K562 (cell line): ENCODE data around the gene STAU1.

Source experiments
- CUX1 ChIP-seq: fragments of 200-800 bp; sonication (Bioruptor generic); IDR thresholded peaks from 2 replicates; pipeline ENCODE4 v1.6.1; 2016; ENCODE audit warnings: missing genetic modification characterization, missing compliant biosample characterization
- GTF3C2 ChIP-seq: IDR thresholded peaks from 3 replicates; pipeline ENCODE4 v1.6.1; 2011; ENCODE audit warnings: borderline replicate concordance, mild to moderate bottlenecking, moderate library complexity; ENCODE audit not compliant: insufficient read length; ENCODE audit errors: extremely low read depth
- MBD1 ChIP-seq: fragments of 250-450 bp; sonication (Bioruptor Pico); IDR thresholded peaks from 2 replicates; pipeline ENCODE4 v1.8.0; 2022; ENCODE audit warnings: inconsistent platforms
- POLR2A ChIP-seq: fragments of 450-650 bp; conservative IDR thresholded peaks from 2 replicates; pipeline ENCODE4 v1.6.1; 2016
- RBM14 ChIP-seq: fragments of 200-400 bp; formaldehyde crosslinking; IDR thresholded peaks from 2 replicates; pipeline ENCODE4 v1.6.1; 2018; ENCODE audit warnings: low read depth, mild to moderate bottlenecking, low read length, moderate library complexity, borderline replicate concordance; ENCODE audit not compliant: insufficient read depth
- SMC3 ChIP-seq: conservative IDR thresholded peaks from 2 replicates; pipeline ENCODE4 v1.6.1; 2011; ENCODE audit warnings: low read depth, low read length, improper control_type of control experiment; ENCODE audit not compliant: insufficient read depth

- TF ChIP-seq MBD1 (CRISPR knock-in tag) (no peak), GTF3C2 (no peak), POLR2A (no peak), CUX1 (CRISPR knock-in tag) (no peak), RBM14 (no peak), SMC3 (no peak)
Observed at GRCh38 chr20:49140411-49140810, 47.7 kb downstream of the STAU1 start.
